ENCODE measurements around the gene PPDPF. TPM values are rescaled to one million over a fixed set of nuclear protein-coding genes. Genes with fewer than 3 reads are reported as not detected.
"Not testable (repeated sequence)": the region's sequence is repeated elsewhere in the genome, so short reads cannot be mapped to it uniquely, and the experiment has no call there.

Gene PPDPF
- total RNA-seq, 2 donors from 2014 or later: 91.0 to 130 TPM

DNA sequence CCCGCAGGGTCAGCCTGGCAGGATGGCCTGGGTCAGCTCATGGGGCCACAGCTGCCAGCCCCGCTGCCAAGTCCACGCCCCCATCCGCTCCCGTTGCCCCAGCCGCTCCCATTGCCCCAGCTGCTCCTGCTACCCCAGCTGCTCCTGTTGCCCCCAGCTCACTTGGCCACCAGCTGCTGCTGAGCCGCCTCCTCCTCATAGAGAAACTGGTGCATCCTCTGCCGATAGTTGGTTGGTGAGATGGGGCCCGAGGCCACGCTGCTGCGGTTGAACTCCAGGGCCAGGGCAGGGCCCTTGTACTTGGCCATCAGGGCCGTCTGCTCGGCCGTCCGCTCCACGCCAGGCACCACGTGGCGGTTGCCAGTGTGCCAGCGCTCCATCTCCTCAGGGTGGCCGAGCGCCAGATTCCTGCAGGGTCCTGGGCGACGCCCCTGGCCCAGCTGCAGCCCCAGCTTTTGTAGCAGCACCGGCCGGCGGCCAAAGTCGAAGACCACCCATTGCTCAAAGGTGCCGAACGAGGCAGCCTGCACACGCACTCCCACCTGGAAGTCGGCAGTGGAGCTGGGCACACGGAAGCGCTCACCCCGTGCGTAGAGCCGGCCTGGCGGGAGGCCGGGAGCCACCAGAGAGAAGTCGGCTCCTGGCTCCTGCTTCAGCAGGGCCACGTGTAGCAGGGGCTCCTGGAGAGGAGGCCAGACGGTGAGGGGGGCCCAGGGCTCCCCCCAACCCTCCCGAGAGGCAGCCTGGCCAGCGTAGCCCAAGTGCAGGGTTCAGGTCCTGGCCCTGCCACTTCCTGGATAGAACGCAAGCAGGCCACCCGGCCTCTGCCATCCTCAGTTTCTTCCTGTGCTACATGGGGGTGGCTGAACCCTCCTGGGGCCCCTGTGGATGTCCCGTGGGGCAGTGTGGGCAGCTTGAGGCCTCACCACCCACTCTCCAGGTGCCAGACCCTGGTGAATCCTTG lies 48.7 kb downstream of the PPDPF start:
- Mint-ChIP-seq H3K27ac (no peak overlapping the region), H3K36me3 (ENCODE audit: insufficient read depth in 2 of 2) (no peaks in the 10 kb centered on the region), H3K4me1 (ENCODE audit: low read depth) (peaks cover 13% of the 10 kb centered on the region), H3K9me3 (no peaks in the 10 kb centered on the region), H3K4me3 (peak overlapping the region in 1 of 2 donors; percentile 9), H3K27me3 (ENCODE audit: low read depth) (no peaks in the 10 kb centered on the region)
- no peak for ATAC-seq (replicated peaks in 1 of 2)
- DNase-seq: no peak

DNA sequence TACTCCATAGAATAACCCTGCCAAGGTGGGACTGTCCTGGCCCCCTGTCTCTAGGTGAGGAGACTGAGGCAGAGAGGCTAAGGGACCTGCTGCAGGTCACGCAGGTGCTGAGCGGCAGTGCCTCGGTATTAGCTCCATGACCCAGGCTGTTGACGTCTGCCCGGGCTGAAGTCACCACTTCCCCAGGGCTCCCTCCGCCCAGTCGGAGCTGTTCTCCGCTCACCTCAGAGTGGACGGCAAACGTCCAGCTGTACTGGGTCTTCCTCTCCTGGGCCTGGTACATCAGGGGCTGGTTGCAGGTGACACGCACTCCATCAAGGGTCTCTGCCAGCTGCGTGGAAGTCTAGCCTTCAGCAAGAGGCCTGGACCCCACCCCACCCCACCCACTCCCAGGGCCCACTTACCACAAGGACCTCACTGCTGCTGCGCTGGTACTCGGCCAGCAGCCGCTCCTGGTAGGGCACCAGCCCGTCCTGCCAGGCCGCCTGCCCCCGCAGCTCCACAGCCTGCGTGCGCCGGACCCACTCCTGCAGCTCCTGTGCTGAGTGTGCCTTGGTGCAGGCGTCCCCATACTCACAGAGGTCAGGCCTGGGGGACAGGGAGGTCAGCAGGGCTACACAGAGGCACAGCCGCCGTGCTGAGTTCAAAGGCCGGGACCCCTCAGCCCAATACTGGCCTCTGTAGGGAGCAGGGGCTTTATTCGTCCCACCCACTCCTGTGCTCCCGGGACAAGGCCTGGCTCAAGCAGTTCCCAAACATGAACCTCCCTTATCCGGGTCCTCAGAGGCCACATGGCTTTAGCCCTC lies 49.9 kb downstream of the PPDPF start:
- Mint-ChIP-seq H3K27me3 (ENCODE audit: low read depth) (no peaks in the 10 kb centered on the region), H3K36me3 (ENCODE audit: insufficient read depth in 2 of 2) (no peaks in the 10 kb centered on the region), H3K9me3 (no peaks in the 10 kb centered on the region), H3K4me3 (no peak overlapping the region), H3K27ac (no peak overlapping the region), H3K4me1 (ENCODE audit: low read depth) (peaks cover 13% of the 10 kb centered on the region)
- no peak for ATAC-seq (replicated peaks in 1 of 2)
- DNase-seq: no peak

DNA sequence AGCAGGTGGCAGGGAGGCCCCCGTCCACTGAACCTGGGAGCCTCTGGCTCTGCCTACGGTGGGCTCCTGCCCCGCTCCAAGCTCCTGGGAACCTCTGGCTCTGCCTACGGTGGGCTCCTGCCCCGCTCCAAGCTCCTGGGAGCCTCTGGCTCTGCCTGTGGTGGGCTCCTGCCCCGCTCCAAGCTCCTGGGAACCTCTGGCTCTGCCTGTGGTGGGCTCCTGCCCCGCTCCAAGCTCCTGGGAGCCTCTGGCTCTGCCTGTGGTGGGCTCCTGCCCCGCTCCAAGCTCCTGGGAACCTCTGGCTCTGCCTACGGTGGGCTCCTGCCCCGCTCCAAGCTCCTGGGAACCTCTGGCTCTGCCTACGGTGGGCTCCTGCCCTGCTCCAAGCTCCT lies 50.5 kb downstream of the PPDPF start:
- H3K4me3 Mint-ChIP-seq; H3K27me3 Mint-ChIP-seq (ENCODE audit: low read depth); ATAC-seq (replicated peaks in 1 of 2); DNase-seq; H3K9me3 Mint-ChIP-seq; H3K36me3 Mint-ChIP-seq (ENCODE audit: insufficient read depth in 2 of 2); H3K27ac Mint-ChIP-seq: not testable (repeated sequence)
- H3K4me1 Mint-ChIP-seq (ENCODE audit: low read depth): peaks cover 13% of the 10 kb centered on the region

Other genes starting within 250 kb of the PPDPF start
- gene ARFGAP1, start 248.0 kb upstream of the PPDPF start, total RNA-seq: 10 to 100 TPM; 75.8 to 76.6 TPM
- gene COL20A1, start 227.6 kb upstream of the PPDPF start, total RNA-seq: under 1 TPM; 0.50 to 0.58 TPM
- gene CHRNA4, start 159.4 kb upstream of the PPDPF start, total RNA-seq: not detected
- gene KCNQ2, start 48.1 kb upstream of the PPDPF start, total RNA-seq: under 1 TPM; 0.44 to 0.65 TPM
- gene EEF1A2, start 21.7 kb upstream of the PPDPF start, total RNA-seq: 1 to 10 TPM in 1 of 2 donors, under 1 TPM in 1; 0.94 to 8.3 TPM
- 1 to 10 TPM in 1 of 2 donors, under 1 TPM in 1; 0.97 to 1.2 TPM for gene PTK6, start 16.6 kb downstream of the PPDPF start, total RNA-seq
- not detected for gene SRMS, start 27.0 kb downstream of the PPDPF start, total RNA-seq
- under 1 TPM; 0.67 to 0.74 TPM for gene FNDC11, start 33.4 kb downstream of the PPDPF start, total RNA-seq
- gene HELZ2, start 53.5 kb downstream of the PPDPF start, total RNA-seq: 10 to 100 TPM in 1 of 2 donors, 1 to 10 TPM in 1; 8.8 to 31.2 TPM
- 10 to 100 TPM; 17.5 to 22.8 TPM for gene GMEB2, start 106.3 kb downstream of the PPDPF start, total RNA-seq
- 10 to 100 TPM; 14.4 to 21.8 TPM for gene STMN3, start 132.7 kb downstream of the PPDPF start, total RNA-seq
- gene RTEL1, start 137.5 kb downstream of the PPDPF start, total RNA-seq: 10 to 100 TPM; 26.8 to 34.6 TPM
- gene TNFRSF6B, start 175.9 kb downstream of the PPDPF start, total RNA-seq: 1 to 10 TPM; 1.0 to 1.2 TPM
- 10 to 100 TPM; 55.1 to 70.9 TPM for gene ARFRP1, start 187.2 kb downstream of the PPDPF start, total RNA-seq
- 10 to 100 TPM; 24.3 to 28.0 TPM for gene ZGPAT, start 187.3 kb downstream of the PPDPF start, total RNA-seq
- 10 to 100 TPM; 13.4 to 21.1 TPM for gene LIME1, start 215.9 kb downstream of the PPDPF start, total RNA-seq
- gene SLC2A4RG, start 219.0 kb downstream of the PPDPF start, total RNA-seq: 10 to 100 TPM; 43.5 to 47.0 TPM